ENCODE data around the gene C1QTNF8. TPM values are rescaled to one million over a fixed set of nuclear protein-coding genes. Genes with fewer than 3 reads are reported as not detected.

Gene C1QTNF8
- total RNA-seq, 1 experiment from 2014 or later = 0.27 TPM

GRCh38 chr16:1056196-1056595, 39.8 kb downstream of the C1QTNF8 start:
- ATAC-seq (no peak), DNase-seq (ENCODE audit: low read depth, low spot score) (no peak)
- Histone ChIP-seq H3K4me2 (ENCODE audit: low read length) (no peak overlapping the region), H3K4me3 (replicated peaks in 1 of 2; ENCODE audit: low read depth in 1 of 2, low read length in 2 of 2) (no peak overlapping the region), H3K36me3 (ENCODE audit: control insufficient read depth in 1 of 2, insufficient read depth in 2 of 2, low read length in 2 of 2) (no peaks in the 10 kb centered on the region), H3K27me3 (ENCODE audit: insufficient read depth, low read length) (no peaks in the 10 kb centered on the region), H3K79me2 (ENCODE audit: insufficient read depth, low read length) (no peaks in the 10 kb centered on the region), H3K4me1 (ENCODE audit: control insufficient read depth in 1 of 2, insufficient read depth in 2 of 2, low read length in 2 of 2) (peaks cover 6 to 22% of the 10 kb centered on the region in 2 experiments; a peak in 3 of 4 replicates), H3K27ac (ENCODE audit: low read depth, low read length) (no peak overlapping the region), H3K9me2 (ENCODE audit: insufficient read depth) (no peaks in the 10 kb centered on the region), H4K20me1 (ENCODE audit: insufficient read depth) (no peaks in the 10 kb centered on the region), H3K9ac (ENCODE audit: low read length) (no peak overlapping the region), H2AFZ (ENCODE audit: low read depth, low read length, poor library complexity, severe bottlenecking) (no peak overlapping the region), H3K9me3 (ENCODE audit: control insufficient read depth in 1 of 2, insufficient read depth in 1 of 2, low read depth in 1 of 2, low read length in 2 of 2) (no peaks in the 10 kb centered on the region)
- no TSS peak for BruUV-seq (replicated peaks)
- ChIA-PET CTCF (interaction anchor here (0.6 to 2.8 kb wide), 6 partner anchors 9 to 361 kb away, joined by 3 to 18 read pairs (median 3); no protein-coding TSS in a partner anchor), RAD21 (ENCODE audit: low non-redundant PET in 1 of 2, low total read pairs in 2 of 2, uncharacterized antibody in 2 of 2, unreplicated experiment in 2 of 2) (interaction anchor here in 1 of 2 experiments (1.2 to 1.6 kb wide), 2 partner anchors 43 to 47 kb away, joined by 4 to 5 read pairs; no protein-coding TSS in a partner anchor), POLR2A (interaction anchor here (0.7 kb wide), 1 partner anchor 15 kb away, joined by 4 read pairs; no protein-coding TSS in a partner anchor)
- intact Hi-C loops (cut with micrococcal nuclease) = loop anchor here (2.0 to 10.0 kb wide), 4 partner anchors 35 to 344 kb away; no protein-coding TSS in a partner anchor
- TF ChIP-seq ZBTB33 (IDR thresholded peaks at IDR 0.05; ENCODE audit: extremely low read depth, insufficient replicate concordance, low read length) = no peak
- TF ChIP-seq ZFX (IDR thresholded peaks at IDR 0.05) = no peak

- DNase-seq (ENCODE audit: low read depth, low spot score) (no peak), ATAC-seq (no peak)
- Histone ChIP-seq H3K4me1 (ENCODE audit: control insufficient read depth in 1 of 2, insufficient read depth in 2 of 2, low read length in 2 of 2) (peaks cover 6 to 22% of the 10 kb centered on the region in 2 experiments; a peak in 3 of 4 replicates), H2AFZ (ENCODE audit: low read depth, low read length, poor library complexity, severe bottlenecking) (no peak overlapping the region), H3K9me3 (ENCODE audit: control insufficient read depth in 1 of 2, insufficient read depth in 1 of 2, low read depth in 1 of 2, low read length in 2 of 2) (no peaks in the 10 kb centered on the region), H3K27ac (ENCODE audit: low read depth, low read length) (no peak overlapping the region), H3K9ac (ENCODE audit: low read length) (no peak overlapping the region), H3K4me2 (ENCODE audit: low read length) (no peak overlapping the region), H3K27me3 (ENCODE audit: insufficient read depth, low read length) (no peaks in the 10 kb centered on the region), H4K20me1 (ENCODE audit: insufficient read depth) (no peaks in the 10 kb centered on the region), H3K4me3 (replicated peaks in 1 of 2; ENCODE audit: low read depth in 1 of 2, low read length in 2 of 2) (no peak overlapping the region), H3K79me2 (ENCODE audit: insufficient read depth, low read length) (no peaks in the 10 kb centered on the region), H3K36me3 (ENCODE audit: control insufficient read depth in 1 of 2, insufficient read depth in 2 of 2, low read length in 2 of 2) (no peaks in the 10 kb centered on the region), H3K9me2 (ENCODE audit: insufficient read depth) (no peaks in the 10 kb centered on the region)
- TF ChIP-seq SP1 (IDR thresholded peaks at IDR 0.05; ENCODE audit: low read depth) (no peak), ATF3 (IDR thresholded peaks at IDR 0.05) (no peak)
- CTCF ChIA-PET = interaction anchor here (1.1 to 2.8 kb wide), 3 partner anchors 36 to 343 kb away, joined by 3 to 18 read pairs (median 5); no protein-coding TSS in a partner anchor
- RAD21 ChIA-PET (ENCODE audit: low non-redundant PET in 1 of 2, low total read pairs in 2 of 2, uncharacterized antibody in 2 of 2, unreplicated experiment in 2 of 2) = interaction anchor here in 1 of 2 experiments (1.2 kb wide), 1 partner anchor 48 kb away, joined by 4 read pairs; no protein-coding TSS in a partner anchor
- no TSS peak for BruUV-seq (replicated peaks)
- POLR2A ChIA-PET = no interaction called here
- intact Hi-C loops (cut with micrococcal nuclease) = loop anchor here (1.0 to 10.0 kb wide), 4 partner anchors 137 to 343 kb away; no protein-coding TSS in a partner anchor
Measured at GRCh38 chr16:1055557-1055924, 40.5 kb downstream of the C1QTNF8 start.
